ENCODE results near the gene THSD1.
"Not testable (repeated sequence)": the region's sequence is repeated elsewhere in the genome, so short reads cannot be mapped to it uniquely, and the experiment has no call there.

The THSD1 gene

GRCh38 chr13:52411629-52412028, 5.7 kb upstream of the THSD1 start:
- DNase-seq (ENCODE audit: low read depth) = no peak

- not testable (repeated sequence) for DNase-seq (ENCODE audit: low read depth)
Measured at GRCh38 chr13:52408071-52408658, 2.2 kb upstream of the THSD1 start.

DNA sequence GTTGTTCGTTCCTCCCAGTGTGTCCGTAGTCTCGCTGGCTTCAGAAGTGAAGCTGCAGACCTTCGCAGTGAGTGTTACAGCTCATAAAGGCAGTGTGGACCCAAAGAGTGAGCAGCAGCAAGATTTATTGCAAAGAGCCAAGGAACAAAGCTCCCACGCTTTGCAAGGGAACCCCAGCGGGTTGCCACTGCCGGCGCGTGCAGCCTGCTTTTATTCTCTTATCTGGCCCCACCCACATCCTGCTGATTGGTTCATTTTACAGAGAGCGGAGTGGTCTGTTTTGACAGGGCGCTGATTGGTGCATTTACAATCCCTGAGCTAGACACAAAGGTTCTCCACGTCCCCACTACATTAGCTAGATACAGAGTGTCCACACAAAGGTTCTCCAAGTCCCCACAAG, 1.5 kb upstream of the THSD1 start:
- DNase-seq (ENCODE audit: low read depth) = not testable (repeated sequence)

- no peak for DNase-seq (ENCODE audit: low read depth)
Measured at GRCh38 chr13:52406629-52407028, 657 bp upstream of the THSD1 start.

GRCh38 chr13:52405369-52405766, 604 bp downstream of the THSD1 start:
- no peak for DNase-seq (ENCODE audit: low read depth)

GRCh38 chr13:52399708-52400107, 6.3 kb downstream of the THSD1 start:
- no peak for DNase-seq (ENCODE audit: low read depth)

GRCh38 chr13:52399046-52399445, 6.9 kb downstream of the THSD1 start:
- DNase-seq (ENCODE audit: low read depth) = no peak

DNA sequence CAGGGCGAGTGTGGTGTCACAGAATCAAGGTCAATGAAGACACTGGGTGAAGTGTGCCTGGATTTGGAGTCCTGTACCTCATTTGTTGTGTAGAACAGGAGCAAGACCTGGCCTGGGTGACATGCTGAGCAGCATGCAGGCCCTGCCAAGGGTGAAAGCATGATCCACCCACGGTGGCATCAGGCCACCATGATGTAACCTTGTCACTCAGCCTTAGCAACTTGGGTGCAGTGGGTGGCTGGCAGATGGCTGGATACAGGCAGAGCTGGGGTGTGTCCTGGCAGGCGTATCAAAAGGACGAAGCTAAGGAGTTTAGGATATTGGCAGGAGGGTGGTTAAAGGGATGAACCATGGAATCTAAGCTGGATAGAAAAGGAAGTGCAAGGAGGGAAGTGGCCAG, 10.3 kb downstream of the THSD1 start:
- DNase-seq (ENCODE audit: low read depth) = no peak

- DNase-seq (ENCODE audit: low read depth) = no peak
Measured at GRCh38 chr13:52394586-52394985, 11.4 kb downstream of the THSD1 start.

GRCh38 chr13:52393572-52394357, 12.2 kb downstream of the THSD1 start:
- no peak for DNase-seq (ENCODE audit: low read depth)

DNA sequence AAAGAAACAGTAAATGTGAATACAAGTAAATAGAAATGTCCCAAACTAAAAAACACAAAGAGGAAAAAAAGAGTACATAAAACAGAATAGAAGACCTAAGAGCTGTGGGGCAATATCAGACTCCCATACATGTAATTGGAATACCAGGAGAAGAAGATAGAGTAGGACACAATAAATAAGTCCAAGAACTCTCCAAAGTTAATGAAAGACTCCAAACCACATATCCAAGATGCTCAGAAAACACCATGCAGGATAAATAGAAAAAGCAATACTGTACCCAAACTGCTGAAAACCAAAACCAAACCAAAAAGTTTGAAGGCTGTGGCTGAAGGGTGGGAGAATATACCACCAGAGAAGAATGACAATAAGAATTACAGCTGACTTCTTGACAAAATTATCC, 18.3 kb downstream of the THSD1 start:
- no peak for DNase-seq (ENCODE audit: low read depth)

GRCh38 chr13:52385870-52386269, 20.1 kb downstream of the THSD1 start:
- no peak for DNase-seq (ENCODE audit: low read depth)

DNA sequence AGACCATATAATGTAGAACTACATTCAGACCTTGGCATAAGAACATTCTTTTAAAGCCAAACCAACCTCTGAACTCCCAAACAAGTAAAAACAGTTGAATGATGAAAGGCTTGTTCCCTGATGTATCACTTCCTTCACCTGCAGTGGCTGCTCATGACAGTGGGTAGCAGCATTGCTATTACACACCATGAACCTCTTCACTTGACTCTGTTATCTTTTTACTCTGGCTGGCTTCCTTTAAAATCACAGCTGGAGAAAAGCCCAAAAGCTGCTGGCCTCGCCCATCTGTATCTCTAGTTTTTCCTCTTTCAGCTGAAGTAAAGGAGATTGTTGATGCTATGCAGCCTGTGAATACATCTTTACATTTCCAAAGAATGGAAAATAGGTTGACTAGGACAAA, 22.6 kb downstream of the THSD1 start:
- no peak for DNase-seq (ENCODE audit: low read depth)

DNA sequence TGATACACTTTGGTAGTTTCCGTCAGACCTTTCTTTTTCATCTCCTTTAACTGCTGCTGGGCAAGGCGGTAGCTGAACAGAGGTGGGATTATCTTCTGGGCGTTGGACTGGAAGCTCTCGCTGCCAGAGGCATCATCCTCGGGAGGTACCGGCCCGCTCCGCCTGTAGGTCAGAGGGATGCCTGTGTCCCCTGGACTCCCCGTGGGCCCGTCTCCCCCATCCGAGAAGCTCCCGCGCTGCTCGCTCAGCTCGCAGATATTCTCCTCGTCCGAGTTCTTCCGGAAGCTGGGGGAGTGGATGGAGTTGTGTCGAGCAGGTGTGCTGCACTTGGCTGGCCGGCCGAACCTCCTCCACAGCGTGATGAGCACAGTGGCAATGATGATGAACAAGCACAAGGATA, 27.7 kb downstream of the THSD1 start:
- no peak for DNase-seq (ENCODE audit: low read depth)

- DNase-seq (ENCODE audit: low read depth) = no peak
Measured at GRCh38 chr13:52377898-52378297, 28.1 kb downstream of the THSD1 start.

DNA sequence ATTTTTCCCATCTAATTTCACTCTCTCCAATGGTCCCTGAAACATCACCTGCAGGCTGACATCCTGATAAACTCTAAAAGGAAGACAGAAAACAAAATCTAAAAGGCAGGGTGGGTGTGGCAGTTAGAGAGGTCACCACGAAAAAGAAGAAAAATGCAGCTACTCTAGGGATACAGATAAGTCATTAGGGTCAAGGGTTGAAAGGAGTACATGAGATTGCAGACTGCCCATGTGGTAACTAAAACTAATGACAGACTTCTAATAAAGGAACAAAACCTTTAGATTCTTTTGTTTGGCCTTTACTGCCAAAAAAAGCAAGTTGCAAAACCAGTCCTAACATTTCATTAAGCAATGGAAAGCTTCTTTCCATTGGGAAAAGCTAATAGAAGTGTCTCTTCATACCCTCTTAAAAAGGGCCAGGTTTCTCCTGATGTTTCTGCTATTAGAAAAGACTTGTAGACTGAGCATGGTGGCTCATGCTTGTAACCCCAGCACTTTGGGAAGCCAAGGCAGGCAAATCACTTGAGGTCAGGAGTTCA, 31.0 kb downstream of the THSD1 start:
- no peak for DNase-seq (ENCODE audit: low read depth)

GRCh38 chr13:52374389-52374788, 31.6 kb downstream of the THSD1 start:
- no peak for DNase-seq (ENCODE audit: low read depth)

- DNase-seq (ENCODE audit: low read depth) = not testable (repeated sequence)
Measured at GRCh38 chr13:52373277-52373676, 32.7 kb downstream of the THSD1 start.

GRCh38 chr13:52371736-52372247, 34.2 kb downstream of the THSD1 start:
- no peak for DNase-seq (ENCODE audit: low read depth)

GRCh38 chr13:52366291-52366690, 39.7 kb downstream of the THSD1 start:
- no peak for DNase-seq (ENCODE audit: low read depth)

GRCh38 chr13:52362169-52362887, 43.6 kb downstream of the THSD1 start:
- not testable (repeated sequence) for DNase-seq (ENCODE audit: low read depth)

DNA sequence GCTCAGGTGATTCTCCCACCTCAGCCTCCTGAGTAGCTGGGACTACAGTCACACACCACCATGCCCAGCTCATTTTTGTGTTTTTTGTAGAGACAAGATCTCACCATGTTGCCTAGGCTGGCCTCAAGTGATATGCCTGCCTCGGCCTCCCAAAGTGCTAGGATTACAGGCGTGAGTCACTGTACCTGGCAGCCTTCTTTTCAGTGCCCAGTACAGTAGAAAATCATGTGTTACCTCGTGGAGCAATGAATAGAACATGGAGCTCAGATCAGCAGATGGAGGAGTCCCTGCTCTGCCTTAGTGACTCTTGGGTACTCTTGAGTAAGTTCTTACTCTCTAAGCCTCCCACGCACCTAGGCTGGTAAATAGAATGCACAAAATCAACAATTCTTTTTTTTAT, 44.7 kb downstream of the THSD1 start:
- DNase-seq (ENCODE audit: low read depth) = no peak

GRCh38 chr13:52359534-52359933, 46.4 kb downstream of the THSD1 start:
- DNase-seq (ENCODE audit: low read depth) = no peak

Measured in activated T-helper 1 cell treated with Interleukin-2 at 50 U/mL for 16 hours (primary cell).